ENCODE measurements around the gene WASF2. TPM values are rescaled to one million over a fixed set of nuclear protein-coding genes. Genes with fewer than 3 reads are reported as not detected.

The WASF2 gene
- total RNA-seq, 1 donor from 2014 or later, result 51.2 TPM

GRCh38 chr1:27364696-27365371 is 125.1 kb downstream of the WASF2 start:
- Histone ChIP-seq H3K9me3 (replicated peaks) (no peaks in the 10 kb centered on the region), H3K4me3 (peak overlapping the region; percentile 91), H3K4me1 (peaks cover 68% of the 10 kb centered on the region), H3K27me3 (ENCODE audit: low read depth) (no peaks in the 10 kb centered on the region), H3K27ac (replicated peaks) (peak overlapping the region; percentile 100), H3K36me3 (peaks cover 53% of the 10 kb centered on the region)
- no peak for DNase-seq
- intact Hi-C loops (cut with micrococcal nuclease), result no loop called here
- TF ChIP-seq CTCF (IDR thresholded peaks at IDR 0.05; ENCODE audit: borderline replicate concordance), result no peak

DNA sequence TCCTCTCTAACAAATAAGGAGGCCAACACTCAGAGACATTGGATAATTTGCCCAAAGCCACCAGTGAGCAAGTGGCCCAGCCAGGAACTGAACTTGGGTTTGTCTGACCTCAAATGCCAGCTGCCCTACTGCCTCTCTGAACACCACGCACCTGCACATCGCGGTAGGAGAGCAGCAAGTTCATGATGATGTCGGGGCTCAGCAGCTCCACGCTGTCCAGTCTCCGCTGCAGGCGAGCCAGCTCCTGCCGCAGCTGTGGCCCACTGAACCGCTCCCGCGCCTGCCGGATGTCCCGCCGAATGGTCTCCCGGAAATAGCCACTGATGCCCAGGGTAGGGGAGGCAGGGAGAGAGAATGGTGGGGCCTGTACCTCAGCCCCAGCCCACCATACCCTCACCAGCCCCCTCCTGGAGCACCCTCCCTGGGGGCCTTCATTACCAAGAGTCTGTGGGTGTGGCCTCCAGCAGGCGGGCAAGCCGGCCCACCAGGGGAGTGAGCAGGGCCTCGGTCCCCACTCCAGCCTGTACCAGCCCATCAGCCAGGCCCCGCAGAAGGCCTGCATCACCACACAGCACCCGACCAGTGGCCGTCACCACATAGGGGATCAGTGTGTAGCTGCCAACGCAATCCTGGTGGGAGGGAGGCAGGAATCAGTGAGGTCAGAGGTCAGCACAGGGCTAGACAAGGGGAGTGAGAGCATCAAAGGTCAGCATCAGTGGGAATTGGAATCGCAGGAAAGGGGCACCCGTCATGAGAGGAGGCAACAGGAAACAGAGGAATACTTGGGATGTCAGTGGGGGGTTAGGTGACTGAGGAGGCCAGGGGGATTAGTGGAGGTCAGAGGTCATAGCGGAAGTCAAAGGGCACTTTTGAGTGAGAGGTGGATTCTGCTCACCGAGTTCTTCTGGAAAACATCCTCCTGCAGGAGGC is 125.9 kb downstream of the WASF2 start:
- H3K36me3 ChIP-seq, result peaks cover 61% of the 10 kb centered on the region
- DNase-seq, result no peak
- peak overlapping the region; percentile 91 for H3K4me3 ChIP-seq
- no peak for TF ChIP-seq CTCF (IDR thresholded peaks at IDR 0.05; ENCODE audit: borderline replicate concordance)
- intact Hi-C loops (cut with micrococcal nuclease), result no loop called here
- no peaks in the 10 kb centered on the region for H3K27me3 ChIP-seq (ENCODE audit: low read depth)
- H3K27ac ChIP-seq (replicated peaks), result peak overlapping the region; percentile 100
- H3K9me3 ChIP-seq (replicated peaks), result no peaks in the 10 kb centered on the region
- peaks cover 65% of the 10 kb centered on the region for H3K4me1 ChIP-seq

GRCh38 chr1:27361553-27361952 is 128.4 kb downstream of the WASF2 start:
- peaks cover 59% of the 10 kb centered on the region for H3K4me1 ChIP-seq
- H3K36me3 ChIP-seq, result peaks cover 86% of the 10 kb centered on the region
- intact Hi-C loops (cut with micrococcal nuclease), result no loop called here
- H3K9me3 ChIP-seq (replicated peaks), result no peaks in the 10 kb centered on the region
- no peak for TF ChIP-seq CTCF (IDR thresholded peaks at IDR 0.05; ENCODE audit: borderline replicate concordance)
- DNase-seq, result no peak
- no peaks in the 10 kb centered on the region for H3K27me3 ChIP-seq (ENCODE audit: low read depth)
- no peak overlapping the region for H3K4me3 ChIP-seq
- H3K27ac ChIP-seq (replicated peaks), result no peak overlapping the region

GRCh38 chr1:27361044-27361402 is 128.9 kb downstream of the WASF2 start:
- intact Hi-C loops (cut with micrococcal nuclease), result no loop called here
- Histone ChIP-seq H3K4me1 (peaks cover 56% of the 10 kb centered on the region), H3K4me3 (peak overlapping the region; percentile 59), H3K36me3 (peaks cover 91% of the 10 kb centered on the region), H3K9me3 (replicated peaks) (no peaks in the 10 kb centered on the region), H3K27ac (replicated peaks) (no peak overlapping the region), H3K27me3 (ENCODE audit: low read depth) (no peaks in the 10 kb centered on the region)
- DNase-seq, result no peak
- TF ChIP-seq CTCF (IDR thresholded peaks at IDR 0.05; ENCODE audit: borderline replicate concordance), result no peak

DNA sequence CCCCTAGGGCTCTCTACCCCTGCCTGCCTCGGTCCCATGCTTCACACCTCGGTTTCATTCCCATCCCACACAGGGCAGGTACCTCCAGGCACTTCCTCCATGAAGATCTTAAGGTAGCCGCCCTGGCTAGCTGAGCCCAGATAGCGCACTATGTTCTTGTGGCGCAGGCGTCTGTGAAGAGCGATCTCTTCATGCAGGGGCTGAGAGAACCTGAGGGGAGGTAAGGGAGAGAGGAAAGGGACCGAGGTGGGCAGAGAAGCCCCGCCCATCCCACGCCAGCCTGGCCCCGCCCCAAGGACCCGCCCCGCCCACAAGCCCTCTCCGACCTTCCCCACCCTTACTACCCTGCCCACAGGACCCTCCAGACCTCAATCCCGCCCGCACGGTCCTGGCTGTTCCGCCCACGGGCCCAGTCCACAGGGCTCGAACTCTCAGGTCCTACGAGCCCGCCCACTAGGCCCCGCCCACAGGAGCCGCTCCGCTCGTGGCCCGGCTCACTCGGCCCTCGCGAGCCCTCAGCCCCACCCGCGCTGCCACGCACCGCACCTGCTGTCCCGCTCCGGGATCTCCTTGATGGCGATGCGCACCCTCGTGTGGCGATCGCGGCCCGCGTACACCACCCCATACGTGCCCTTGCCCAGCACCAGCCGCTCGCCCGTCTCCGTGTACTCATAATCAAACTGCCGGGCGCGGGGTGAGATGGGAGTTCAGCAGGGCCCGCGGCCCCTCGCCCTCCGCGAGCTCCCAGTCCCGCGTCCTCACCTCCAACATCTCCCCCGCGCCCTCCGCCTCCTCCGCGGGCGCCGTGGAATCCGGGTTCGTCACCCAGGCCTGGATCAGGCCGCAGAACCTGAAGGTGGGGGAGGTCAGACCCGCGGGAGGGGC is 129.6 kb downstream of the WASF2 start:
- no peak for DNase-seq
- no peak overlapping the region for H3K27ac ChIP-seq (replicated peaks)
- H3K36me3 ChIP-seq, result peaks cover 98% of the 10 kb centered on the region
- peak overlapping the region; percentile 59 for H3K4me3 ChIP-seq
- no peaks in the 10 kb centered on the region for H3K27me3 ChIP-seq (ENCODE audit: low read depth)
- peaks cover 54% of the 10 kb centered on the region for H3K4me1 ChIP-seq
- intact Hi-C loops (cut with micrococcal nuclease), result no loop called here
- no peak for TF ChIP-seq CTCF (IDR thresholded peaks at IDR 0.05; ENCODE audit: borderline replicate concordance)
- H3K9me3 ChIP-seq (replicated peaks), result no peaks in the 10 kb centered on the region
